CD14-positive monocyte (primary cell): Measurements from ENCODE around the gene SPN. TPM values are rescaled to one million over a fixed set of nuclear protein-coding genes. Genes with fewer than 3 reads are reported as not detected.
A peak's percentile ranks its signal among the peaks of the same experiment; 100 is the strongest.
"Not testable (repeated sequence)": the region's sequence is repeated elsewhere in the genome, so short reads cannot be mapped to it uniquely, and the experiment has no call there.

ENCODE experiments used
- DNase-seq, 3 donors: peaks; one replicate each; pipeline ENCODE4 v3.0.0-alpha.2; 2011 to 2022
- H2AFZ ChIP-seq: 2 replicates; pipeline ENCODE4 v1.6.0; 2012; ENCODE audit warnings: mild to moderate bottlenecking, low read depth, low read length, inconsistent platforms; ENCODE audit not compliant: insufficient read depth, poor library complexity, severe bottlenecking
- H3K27ac ChIP-seq, 2 donors: 1 replicate in 1 of 2; 2 replicates in 1 of 2; pipeline ENCODE4 v1.5.1; 2012 to 2013; ENCODE audit warnings: low read length in 2 of 2, control low read depth in 1 of 2, inconsistent platforms in 1 of 2, low read depth in 1 of 2, mild to moderate bottlenecking in 1 of 2
- H3K27me3 ChIP-seq, 2 donors: one replicate each; pipeline versions ENCODE4 v1.6.0 to v1.6.1; 2011 to 2013; ENCODE audit warnings: low read length in 2 of 2; ENCODE audit not compliant: control insufficient read depth in 2 of 2, insufficient read depth in 2 of 2
- H3K36me3 ChIP-seq, 2 donors: replicated peaks in 1 of 2; 1 replicate in 1 of 2; 2 replicates in 1 of 2; pipeline versions ENCODE4 v1.5.1 to v1.6.1; 2012 to 2013; ENCODE audit warnings: low read length in 2 of 2, control low read depth in 1 of 2, inconsistent platforms in 1 of 2, mild to moderate bottlenecking in 1 of 2; ENCODE audit not compliant: insufficient read depth in 2 of 2, control insufficient read depth in 1 of 2
- H3K4me1 ChIP-seq, 2 donors: 1 replicate in 1 of 2; 2 replicates in 1 of 2; pipeline versions ENCODE4 v1.5.1 to v1.6.1; 2012 to 2013; ENCODE audit warnings: low read length in 2 of 2, control low read depth in 1 of 2, inconsistent platforms in 1 of 2, mild to moderate bottlenecking in 1 of 2, moderate library complexity in 1 of 2; ENCODE audit not compliant: insufficient read depth in 2 of 2, control insufficient read depth in 1 of 2
- H3K4me2 ChIP-seq: replicated peaks from 2 replicates; pipeline ENCODE3; 2012; ENCODE audit warnings: low read length, moderate library complexity, mild to moderate bottlenecking; ENCODE audit not compliant: poor library complexity, severe bottlenecking; ENCODE audit errors: extremely low read depth
- H3K4me3 ChIP-seq, 3 experiments: fragments of 200-600 bp in 1 of 3; sonication (generic) in 1 of 3; replicated peaks in 1 of 3; 1 replicate in 2 of 3; 2 replicates in 1 of 3; pipeline ENCODE4 v1.5.1; 2011 to 2013; ENCODE audit warnings: low read length in 3 of 3, mild to moderate bottlenecking in 3 of 3, control low read depth in 2 of 3, low read depth in 2 of 3, inconsistent platforms in 1 of 3, moderate library complexity in 1 of 3
- H3K79me2 ChIP-seq: 2 replicates; pipeline ENCODE4 v1.6.0; 2012; ENCODE audit warnings: mild to moderate bottlenecking, control low read depth, inconsistent platforms, low read length, moderate library complexity; ENCODE audit not compliant: insufficient read depth
- H3K9ac ChIP-seq: 2 replicates; pipeline ENCODE4 v1.6.0; 2017; ENCODE audit warnings: low read length, mild to moderate bottlenecking; ENCODE audit not compliant: insufficient read depth, poor library complexity, severe bottlenecking
- H3K9me3 ChIP-seq, 2 donors: replicated peaks in 1 of 2; 1 replicate in 1 of 2; 2 replicates in 1 of 2; pipeline versions ENCODE4 v1.5.1 to v1.6.1; 2012 to 2013; ENCODE audit warnings: low read length in 2 of 2, control low read depth in 1 of 2; ENCODE audit not compliant: control insufficient read depth in 1 of 2, insufficient read depth in 1 of 2
- H4K20me1 ChIP-seq: 2 replicates; pipeline ENCODE4 v1.6.0; 2012; ENCODE audit warnings: mild to moderate bottlenecking, low read length, control low read depth, moderate library complexity; ENCODE audit not compliant: insufficient read depth
- H3K27ac Mint-ChIP-seq, 7 donors: one replicate each; pipeline ENCODE4 v1.8.0; 2020; ENCODE audit warnings: mild to moderate bottlenecking in 7 of 7, mixed read lengths in 7 of 7, moderate library complexity in 6 of 7, inconsistent platforms in 2 of 7
- H3K27me3 Mint-ChIP-seq, 3 donors: one replicate each; pipeline ENCODE4 v1.8.0; 2021 to 2022; ENCODE audit warnings: low read depth in 3 of 3, mild to moderate bottlenecking in 3 of 3, mixed read lengths in 3 of 3, moderate library complexity in 3 of 3, inconsistent platforms in 1 of 3
- H3K36me3 Mint-ChIP-seq, 2 donors: one replicate each; pipeline ENCODE4 v1.8.0; 2020; ENCODE audit warnings: mixed read lengths in 2 of 2, inconsistent platforms in 1 of 2, mild to moderate bottlenecking in 1 of 2
- H3K4me1 Mint-ChIP-seq: one replicate; pipeline ENCODE4 v1.8.0; 2020; ENCODE audit warnings: mild to moderate bottlenecking, mixed read lengths
- H3K4me3 Mint-ChIP-seq, 2 donors: one replicate each; pipeline ENCODE4 v1.8.0; 2020; ENCODE audit warnings: mild to moderate bottlenecking in 2 of 2, mixed read lengths in 2 of 2, moderate library complexity in 1 of 2
- H3K9me3 Mint-ChIP-seq, 7 donors: one replicate each; pipeline ENCODE4 v1.8.0; 2020 to 2022; ENCODE audit warnings: mixed read lengths in 7 of 7, mild to moderate bottlenecking in 6 of 7, moderate library complexity in 6 of 7, inconsistent platforms in 2 of 7
- WGBS: methylation state at CpG from one replicate; pipeline ENCODE4 v1.1.5; 2013; ENCODE audit warnings: missing lambda C conversion rate; ENCODE audit not compliant: insufficient coverage; 5-methylcytosine and 5-hydroxymethylcytosine counted together
- intact Hi-C, 2 donors: fragments of 100-400 bp; cut with micrococcal nuclease; formaldehyde crosslinking; loops; one replicate each; pipeline versions ENCODE4 v1.15.0 to v1.15.1; 2023
- polyA plus RNA-seq, 3 donors: library from polyadenylated mRNA; depleted of rRNA in 1 of 3; unstranded in 2 of 3; stranded (reverse) in 1 of 3; fragments of 300-500 nt in 2 of 3; fragments of >200 nt in 1 of 3; fragmentation: Illumina TruSeq in 2 of 3; gene quantifications; 1 replicate in 2 of 3; 2 replicates in 1 of 3; pipeline ENCODE4 v1.2.3, GENCODE V29; 2012 to 2021

Gene SPN
- polyA plus RNA-seq, 3 donors, result 42.4 to 71.0 (median 46.6) TPM

DNA sequence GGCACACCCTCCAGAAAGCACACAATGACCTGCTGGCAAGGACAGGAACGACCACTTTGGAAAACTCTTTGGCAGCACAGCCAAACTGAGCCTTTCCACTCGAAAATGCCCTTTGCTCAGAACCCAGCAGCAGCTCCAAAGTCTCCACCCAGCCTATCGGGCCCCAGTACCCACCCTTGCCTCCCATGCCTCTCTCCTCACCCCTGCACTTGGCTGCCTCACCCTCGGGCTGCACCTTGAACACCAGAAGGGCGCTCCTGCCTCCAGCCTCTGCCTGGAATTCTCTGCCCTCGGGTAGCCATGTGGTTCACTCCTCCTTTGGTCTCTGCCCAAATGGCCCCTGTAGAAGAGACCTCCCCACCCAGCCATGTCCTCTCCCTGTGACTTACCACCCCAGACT is 46.9 kb upstream of the SPN start:
- Mint-ChIP-seq H3K4me1 (peaks cover 20% of the 10 kb centered on the region), H3K27ac (peak overlapping the region in 1 of 7 donors; percentile 46)
- H3K9ac ChIP-seq, H3K79me2 ChIP-seq, H3K9me3 ChIP-seq, H3K9me3 Mint-ChIP-seq, DNase-seq, H3K4me2 ChIP-seq, H3K36me3 ChIP-seq, H3K27me3 ChIP-seq, H3K27ac ChIP-seq, H3K36me3 Mint-ChIP-seq, H4K20me1 ChIP-seq, intact Hi-C loops, H3K27me3 Mint-ChIP-seq, H2AFZ ChIP-seq, H3K4me3 Mint-ChIP-seq, H3K4me3 ChIP-seq: not testable (repeated sequence)
- H3K4me1 ChIP-seq, result peaks cover 31 to 37% of the 10 kb centered on the region in 2 donors
- 83% methylated on average over 1 of the region's 6 CpGs for WGBS

DNA sequence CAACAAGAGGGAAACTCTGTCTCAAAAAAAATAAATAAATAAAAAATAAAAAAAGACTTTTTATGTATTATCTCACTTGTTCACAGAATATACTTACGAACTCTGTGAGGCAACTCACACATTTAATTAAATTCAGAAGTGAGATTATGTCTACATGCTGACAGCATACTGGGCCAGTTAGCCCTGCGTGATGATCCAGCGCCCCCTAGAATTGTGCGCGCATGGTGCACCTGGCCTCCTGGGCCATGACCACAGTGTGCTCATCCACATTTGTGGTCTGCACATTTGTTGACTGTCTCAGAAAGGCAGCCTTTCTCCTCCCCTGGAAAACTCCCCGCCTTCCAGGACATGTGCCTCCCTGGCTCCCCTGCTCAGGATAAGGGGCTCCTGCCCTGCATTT is 42.5 kb upstream of the SPN start:
- H3K27me3 ChIP-seq, H3K9me3 Mint-ChIP-seq, H3K4me3 ChIP-seq, H3K27me3 Mint-ChIP-seq, H3K4me2 ChIP-seq, H3K9me3 ChIP-seq, DNase-seq, H3K27ac Mint-ChIP-seq, H3K4me3 Mint-ChIP-seq, H2AFZ ChIP-seq, intact Hi-C loops, H3K36me3 Mint-ChIP-seq, H3K9ac ChIP-seq, H3K79me2 ChIP-seq, H4K20me1 ChIP-seq, H3K36me3 ChIP-seq, H3K27ac ChIP-seq: not testable (repeated sequence)
- peaks cover 23 to 26% of the 10 kb centered on the region in 2 donors for H3K4me1 ChIP-seq
- H3K4me1 Mint-ChIP-seq, result peaks cover 22% of the 10 kb centered on the region
- WGBS, result 83% methylated on average over 1 of the region's 6 CpGs

DNA sequence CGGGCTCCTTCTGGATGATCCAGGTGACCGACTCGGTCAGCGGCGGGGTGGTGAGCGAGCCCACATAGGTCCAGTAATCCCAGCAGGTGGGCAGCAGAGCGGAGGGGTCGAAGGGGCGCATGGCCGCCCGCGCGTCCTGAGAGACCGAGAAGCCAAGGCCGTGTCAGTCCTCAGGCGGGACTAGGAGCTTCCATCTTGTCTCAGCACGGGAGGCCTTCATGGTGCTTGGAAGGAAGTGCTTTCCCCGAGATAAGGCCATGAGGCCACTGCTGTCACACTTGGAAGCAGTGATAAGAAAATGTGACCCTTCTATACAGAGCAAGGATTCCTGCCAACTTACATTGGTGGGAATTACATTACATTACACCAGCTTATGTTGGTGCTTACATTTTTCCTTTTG is 40.3 kb upstream of the SPN start:
- H4K20me1 ChIP-seq, H3K4me2 ChIP-seq, H3K36me3 Mint-ChIP-seq, DNase-seq, H3K4me3 ChIP-seq, H3K27me3 Mint-ChIP-seq, H3K9me3 ChIP-seq, H2AFZ ChIP-seq, H3K4me3 Mint-ChIP-seq, H3K27ac ChIP-seq, H3K27me3 ChIP-seq, H3K36me3 ChIP-seq, H3K79me2 ChIP-seq, H3K9me3 Mint-ChIP-seq, H3K9ac ChIP-seq, intact Hi-C loops, H3K27ac Mint-ChIP-seq: not testable (repeated sequence)
- peaks cover 36% of the 10 kb centered on the region for H3K4me1 Mint-ChIP-seq
- no CpG with 5 or more reads among the region's 18 CpGs for WGBS
- peaks cover 37 to 42% of the 10 kb centered on the region in 2 donors for H3K4me1 ChIP-seq

DNA sequence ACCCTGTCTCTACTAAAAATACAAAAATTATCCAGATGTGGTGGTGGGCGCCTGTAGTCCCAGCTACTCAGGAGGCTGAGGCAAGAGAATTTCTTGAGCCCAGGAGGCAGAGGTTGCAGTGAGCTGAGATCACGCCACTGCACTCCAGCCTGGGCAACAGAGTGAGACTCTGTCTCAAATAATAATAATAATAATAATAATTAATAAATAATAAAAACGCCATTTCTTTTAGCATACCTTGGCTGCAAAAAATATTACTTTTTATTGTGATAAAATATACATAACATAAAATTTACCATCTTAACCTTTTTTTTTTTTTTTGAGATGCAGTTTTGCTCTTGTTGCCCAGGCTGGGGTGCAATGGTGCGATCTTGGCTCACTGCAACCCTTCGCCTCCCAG is 39.8 kb upstream of the SPN start:
- H3K36me3 Mint-ChIP-seq, H3K27me3 ChIP-seq, intact Hi-C loops, H3K9me3 ChIP-seq, H3K27ac Mint-ChIP-seq, DNase-seq, H3K79me2 ChIP-seq, H3K9ac ChIP-seq, H3K4me2 ChIP-seq, H3K36me3 ChIP-seq, H3K4me3 Mint-ChIP-seq, H3K27ac ChIP-seq, H2AFZ ChIP-seq, H3K9me3 Mint-ChIP-seq, H3K4me3 ChIP-seq, H4K20me1 ChIP-seq, H3K27me3 Mint-ChIP-seq: not testable (repeated sequence)
- no CpG with 5 or more reads among the region's 5 CpGs for WGBS
- peaks cover 33 to 41% of the 10 kb centered on the region in 2 donors for H3K4me1 ChIP-seq
- H3K4me1 Mint-ChIP-seq, result peaks cover 35% of the 10 kb centered on the region
